ENCODE results near the gene MACROD2. TPM values are rescaled to one million over a fixed set of nuclear protein-coding genes. Genes with fewer than 3 reads are reported as not detected.

The MACROD2 gene
- total RNA-seq, 1 donor from 2014 or later = 2.5 TPM

DNA sequence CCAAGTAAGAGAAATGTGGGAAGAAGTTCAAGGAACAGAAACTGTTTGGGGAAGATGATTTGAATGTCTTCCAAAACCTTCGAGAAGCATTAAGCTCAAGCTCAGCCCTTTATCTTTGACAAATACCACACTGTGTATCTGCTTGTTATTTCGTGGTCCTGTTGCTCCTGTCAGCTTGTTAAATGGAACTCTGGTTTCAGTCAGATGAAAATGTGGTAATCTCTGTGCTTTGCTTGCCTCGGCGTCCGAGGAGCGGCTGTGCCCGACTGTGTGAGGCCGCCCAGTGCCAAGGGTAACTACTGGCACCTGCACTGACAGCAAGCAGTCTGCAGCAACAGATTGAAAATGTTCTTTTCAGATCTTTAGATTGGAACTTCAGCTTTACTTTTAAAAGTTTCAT lies 920.0 kb downstream of the MACROD2 start:
- Mint-ChIP-seq H3K4me3 (ENCODE audit: unreplicated experiment) (no peak overlapping the region), H3K36me3 (ENCODE audit: unreplicated experiment) (no peaks in the 10 kb centered on the region), H3K4me1 (ENCODE audit: unreplicated experiment) (peaks cover 7% of the 10 kb centered on the region), H3K9me3 (ENCODE audit: unreplicated experiment) (no peaks in the 10 kb centered on the region), H3K27me3 (ENCODE audit: unreplicated experiment) (peaks cover 3% of the 10 kb centered on the region), H3K27ac (ENCODE audit: unreplicated experiment) (no peak overlapping the region)
- DNase-seq (ENCODE audit: extremely low spot score, unreplicated experiment) = no peak
- TF ChIP-seq, protein P1, sequence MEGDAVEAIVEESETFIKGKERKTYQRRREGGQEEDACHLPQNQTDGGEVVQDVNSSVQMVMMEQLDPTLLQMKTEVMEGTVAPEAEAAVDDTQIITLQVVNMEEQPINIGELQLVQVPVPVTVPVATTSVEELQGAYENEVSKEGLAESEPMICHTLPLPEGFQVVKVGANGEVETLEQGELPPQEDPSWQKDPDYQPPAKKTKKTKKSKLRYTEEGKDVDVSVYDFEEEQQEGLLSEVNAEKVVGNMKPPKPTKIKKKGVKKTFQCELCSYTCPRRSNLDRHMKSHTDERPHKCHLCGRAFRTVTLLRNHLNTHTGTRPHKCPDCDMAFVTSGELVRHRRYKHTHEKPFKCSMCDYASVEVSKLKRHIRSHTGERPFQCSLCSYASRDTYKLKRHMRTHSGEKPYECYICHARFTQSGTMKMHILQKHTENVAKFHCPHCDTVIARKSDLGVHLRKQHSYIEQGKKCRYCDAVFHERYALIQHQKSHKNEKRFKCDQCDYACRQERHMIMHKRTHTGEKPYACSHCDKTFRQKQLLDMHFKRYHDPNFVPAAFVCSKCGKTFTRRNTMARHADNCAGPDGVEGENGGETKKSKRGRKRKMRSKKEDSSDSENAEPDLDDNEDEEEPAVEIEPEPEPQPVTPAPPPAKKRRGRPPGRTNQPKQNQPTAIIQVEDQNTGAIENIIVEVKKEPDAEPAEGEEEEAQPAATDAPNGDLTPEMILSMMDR (IDR thresholded peaks at IDR 0.05) = no peak

DNA sequence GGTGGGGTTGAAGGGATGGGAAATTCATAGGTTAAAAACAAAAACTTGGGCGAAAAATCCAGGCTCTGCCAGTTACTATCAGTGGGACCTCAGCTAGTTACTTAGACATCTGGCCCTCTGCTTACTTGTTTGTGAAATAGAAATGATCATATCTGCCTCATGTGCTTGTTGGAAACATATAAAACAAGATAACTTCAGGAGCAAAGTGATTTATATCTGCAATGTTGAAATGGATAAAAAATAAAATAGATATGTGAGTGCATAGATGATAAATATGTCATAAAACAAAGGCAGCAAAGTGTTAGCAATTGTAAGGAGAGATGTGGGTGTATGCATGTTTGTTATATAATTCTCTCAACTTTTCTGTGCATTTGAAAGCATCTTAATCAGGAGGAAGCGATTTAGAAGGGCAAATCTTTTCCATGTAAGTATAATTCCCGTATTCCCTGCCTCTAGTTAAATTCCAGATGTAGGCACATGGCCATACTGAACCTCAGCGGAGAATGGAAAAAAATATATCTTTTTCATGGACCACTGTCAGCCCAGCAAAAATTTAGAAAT lies 921.1 kb downstream of the MACROD2 start:
- H3K36me3 Mint-ChIP-seq (ENCODE audit: unreplicated experiment) = no peaks in the 10 kb centered on the region
- peaks cover 7% of the 10 kb centered on the region for H3K4me1 Mint-ChIP-seq (ENCODE audit: unreplicated experiment)
- no peak overlapping the region for H3K27ac Mint-ChIP-seq (ENCODE audit: unreplicated experiment)
- TF ChIP-seq, protein P1 (IDR thresholded peaks at IDR 0.05) = no peak
- H3K27me3 Mint-ChIP-seq (ENCODE audit: unreplicated experiment) = peaks cover 3% of the 10 kb centered on the region
- H3K9me3 Mint-ChIP-seq (ENCODE audit: unreplicated experiment) = no peaks in the 10 kb centered on the region
- DNase-seq (ENCODE audit: extremely low spot score, unreplicated experiment) = no peak
- H3K4me3 Mint-ChIP-seq (ENCODE audit: unreplicated experiment) = no peak overlapping the region

DNA sequence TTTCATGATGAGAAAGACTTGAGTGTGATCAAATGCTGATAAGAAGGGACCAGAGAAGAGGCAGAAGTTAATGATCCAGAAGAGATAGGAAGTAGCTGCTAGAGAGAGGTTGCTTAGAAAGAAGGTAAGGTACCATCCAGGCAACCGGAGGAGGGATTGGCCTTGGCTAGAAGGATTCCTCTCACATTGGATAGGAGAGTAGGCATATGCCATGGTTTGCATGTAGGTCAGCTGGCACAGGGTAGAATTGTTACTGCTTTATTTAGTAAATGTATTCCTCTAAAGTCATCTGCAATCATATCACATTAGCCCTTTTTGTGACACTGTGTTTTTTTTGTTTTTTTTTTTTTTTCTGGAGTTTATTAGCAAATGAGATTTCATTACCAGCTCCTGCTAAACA lies 923.0 kb downstream of the MACROD2 start:
- Mint-ChIP-seq H3K36me3 (ENCODE audit: unreplicated experiment) (no peaks in the 10 kb centered on the region), H3K9me3 (ENCODE audit: unreplicated experiment) (no peaks in the 10 kb centered on the region), H3K27ac (ENCODE audit: unreplicated experiment) (no peak overlapping the region), H3K27me3 (ENCODE audit: unreplicated experiment) (peaks cover 3% of the 10 kb centered on the region), H3K4me1 (ENCODE audit: unreplicated experiment) (peaks cover 7% of the 10 kb centered on the region), H3K4me3 (ENCODE audit: unreplicated experiment) (no peak overlapping the region)
- TF ChIP-seq, protein P1 (IDR thresholded peaks at IDR 0.05) = no peak
- no peak for DNase-seq (ENCODE audit: extremely low spot score, unreplicated experiment)

DNA sequence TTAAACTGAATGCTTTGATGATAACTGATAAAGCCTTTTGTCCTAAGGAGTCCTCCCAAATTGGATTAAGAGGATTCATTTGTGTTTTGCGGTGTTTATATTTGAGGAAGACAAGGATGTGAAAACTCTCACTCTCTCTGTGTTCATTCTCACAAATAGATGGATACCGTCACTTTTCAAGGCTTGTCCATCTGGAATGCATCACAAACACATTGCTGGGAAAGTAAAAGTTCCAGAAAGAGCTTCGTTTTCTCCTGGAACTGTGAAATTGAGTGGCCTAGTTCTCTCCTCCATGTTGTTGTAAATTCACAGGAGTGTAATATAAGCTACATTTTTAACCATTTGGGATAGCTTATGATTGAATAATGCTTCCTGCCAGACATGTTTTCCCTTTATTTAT lies 923.7 kb downstream of the MACROD2 start:
- no peak for DNase-seq (ENCODE audit: extremely low spot score, unreplicated experiment)
- peaks cover 7% of the 10 kb centered on the region for H3K4me1 Mint-ChIP-seq (ENCODE audit: unreplicated experiment)
- peaks cover 3% of the 10 kb centered on the region for H3K27me3 Mint-ChIP-seq (ENCODE audit: unreplicated experiment)
- TF ChIP-seq, protein P1 (IDR thresholded peaks at IDR 0.05) = no peak
- H3K36me3 Mint-ChIP-seq (ENCODE audit: unreplicated experiment) = no peaks in the 10 kb centered on the region
- H3K9me3 Mint-ChIP-seq (ENCODE audit: unreplicated experiment) = no peaks in the 10 kb centered on the region
- no peak overlapping the region for H3K4me3 Mint-ChIP-seq (ENCODE audit: unreplicated experiment)
- H3K27ac Mint-ChIP-seq (ENCODE audit: unreplicated experiment) = no peak overlapping the region

DNA sequence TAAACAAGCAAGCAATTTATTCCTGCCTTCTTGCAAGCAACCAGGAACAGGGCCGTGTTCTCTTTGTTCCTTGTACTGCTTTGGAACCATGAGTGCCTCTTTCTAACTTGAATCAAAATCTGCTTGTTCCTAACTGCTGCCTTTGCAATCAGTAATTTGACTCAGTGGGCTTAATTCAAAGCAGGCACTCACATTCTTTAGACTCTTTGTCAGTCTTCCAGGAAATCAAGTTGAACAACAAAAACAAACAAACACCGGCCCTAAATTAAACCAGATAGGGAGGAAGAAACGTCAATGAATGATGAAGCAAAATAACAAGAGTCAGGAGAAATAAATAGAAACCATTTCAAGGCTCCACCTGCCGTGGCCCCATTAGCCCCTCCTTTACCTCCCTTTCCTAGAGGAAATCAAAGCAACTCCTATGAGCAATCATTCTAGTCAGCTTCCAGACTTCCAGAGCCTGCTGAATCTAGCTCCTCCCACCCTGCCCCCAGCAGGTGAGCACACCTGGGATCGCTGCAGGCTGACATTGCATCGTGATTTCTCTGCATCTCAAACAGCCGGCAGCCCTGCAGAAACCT lies 924.3 kb downstream of the MACROD2 start:
- H3K27ac Mint-ChIP-seq (ENCODE audit: unreplicated experiment) = no peak overlapping the region
- H3K9me3 Mint-ChIP-seq (ENCODE audit: unreplicated experiment) = no peaks in the 10 kb centered on the region
- H3K27me3 Mint-ChIP-seq (ENCODE audit: unreplicated experiment) = peaks cover 3% of the 10 kb centered on the region
- no peak overlapping the region for H3K4me3 Mint-ChIP-seq (ENCODE audit: unreplicated experiment)
- TF ChIP-seq, protein P1 (IDR thresholded peaks at IDR 0.05) = no peak
- peaks cover 7% of the 10 kb centered on the region for H3K4me1 Mint-ChIP-seq (ENCODE audit: unreplicated experiment)
- H3K36me3 Mint-ChIP-seq (ENCODE audit: unreplicated experiment) = no peaks in the 10 kb centered on the region
- no peak for DNase-seq (ENCODE audit: extremely low spot score, unreplicated experiment)

Data from osteocyte (in vitro differentiated cells).